ENCODE results near the gene SERPINE1.

- TF ChIP-seq CTCF (IDR thresholded peaks at IDR 0.05) (no peak), POLR2A (IDR thresholded peaks at IDR 0.05) (no peak)
Observed at GRCh38 chr7:101164071-101164840, 37.4 kb downstream of the SERPINE1 start.

All from thyroid gland (tissue), 4 donors.